ENCODE measurements around the gene IFT27.

IFT27 gene

DNA sequence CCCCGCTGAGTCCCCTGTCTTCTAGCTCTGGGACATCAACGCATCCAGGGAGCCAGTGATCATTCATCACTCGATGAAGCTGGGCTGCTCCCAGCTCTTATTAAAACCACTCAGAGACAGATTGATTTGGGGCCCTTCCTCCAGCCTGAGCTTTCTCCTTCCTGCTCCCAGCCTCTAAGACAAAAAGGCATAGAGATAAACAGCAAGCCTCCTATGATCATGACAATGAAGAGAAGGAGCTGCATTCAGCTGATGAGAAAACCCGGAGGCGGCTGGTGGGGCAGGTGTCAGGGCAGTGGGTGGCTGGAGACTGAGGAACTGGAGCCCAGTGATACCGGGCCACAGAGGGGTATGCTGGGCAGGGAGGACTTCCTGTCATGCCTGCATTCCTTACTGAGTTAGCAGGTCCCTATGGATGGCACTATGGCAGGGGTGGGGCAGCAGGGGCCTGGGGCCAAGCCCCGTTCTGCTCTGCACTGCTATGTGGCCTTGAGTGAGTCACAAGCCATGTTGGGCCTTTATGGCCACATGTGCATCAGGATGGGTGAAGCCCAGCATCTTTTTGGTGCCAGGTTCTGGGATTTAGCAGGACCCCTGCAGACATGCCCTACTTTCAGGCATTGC is 20.7 kb upstream of the IFT27 start:
- no peak for DNase-seq

- DNase-seq, result no peak
These were observed 19.7 kb upstream of the IFT27 start for GRCh38 chr22:36795633-36796032.

DNA sequence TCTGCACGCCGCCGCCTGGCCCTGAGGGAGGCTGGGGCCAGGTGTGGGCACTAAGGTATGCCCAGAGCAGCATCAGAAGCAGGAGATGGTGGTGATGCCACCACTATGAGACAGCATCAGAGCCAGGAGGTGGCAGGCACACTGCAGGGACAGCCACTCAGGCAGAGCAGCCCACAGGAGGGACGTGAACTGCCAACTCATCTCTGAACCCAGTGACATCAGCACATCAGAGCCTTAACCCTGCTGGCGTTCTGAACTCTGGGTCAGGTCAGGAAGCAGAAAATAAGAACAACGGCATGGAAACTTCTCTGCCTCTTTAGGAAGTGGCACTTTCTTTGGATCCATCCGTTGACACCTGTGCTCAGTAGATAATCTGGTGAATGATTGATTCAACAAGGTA is 14.7 kb upstream of the IFT27 start:
- DNase-seq, result no peak

DNA sequence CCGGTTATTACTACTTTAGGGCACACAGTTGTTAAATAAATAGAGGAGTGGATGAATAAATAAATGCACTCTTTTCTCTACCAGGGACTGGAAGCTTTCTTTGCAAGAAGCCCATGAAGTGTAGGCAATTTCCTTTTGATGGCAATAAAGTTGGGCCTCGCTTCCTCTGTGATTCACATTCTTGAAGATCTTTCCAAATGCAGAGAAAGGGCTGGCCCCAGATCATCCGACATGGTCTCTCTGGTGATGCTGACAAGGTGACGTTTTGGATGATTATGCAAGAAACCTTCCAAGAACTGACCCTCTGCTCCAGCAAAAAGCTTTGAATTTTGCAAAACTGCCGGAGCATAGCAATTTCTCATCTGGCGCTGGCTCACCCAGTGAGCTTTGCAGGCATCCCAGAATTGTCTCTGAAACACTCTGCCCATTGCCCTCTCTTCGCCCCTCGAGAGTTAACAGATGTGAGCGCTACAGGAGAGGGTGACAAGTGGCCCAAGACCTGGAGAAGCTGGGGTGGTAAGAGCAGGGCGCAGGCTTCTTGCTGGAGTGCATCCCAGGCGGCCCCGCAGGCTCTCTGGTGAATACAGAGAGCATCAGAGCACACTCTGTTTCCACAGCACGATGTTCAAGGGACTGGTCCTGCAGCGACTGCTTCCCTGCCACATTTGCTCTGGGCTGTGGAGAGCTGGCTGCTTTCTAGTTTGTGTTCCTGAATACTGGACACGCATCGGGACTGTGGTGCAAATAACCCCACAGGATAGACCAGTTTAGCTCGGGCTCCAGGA is 11.5 kb upstream of the IFT27 start:
- DNase-seq, result no peak

- no peak for DNase-seq
These were observed 7.8 kb upstream of the IFT27 start for GRCh38 chr22:36783743-36784142.

DNA sequence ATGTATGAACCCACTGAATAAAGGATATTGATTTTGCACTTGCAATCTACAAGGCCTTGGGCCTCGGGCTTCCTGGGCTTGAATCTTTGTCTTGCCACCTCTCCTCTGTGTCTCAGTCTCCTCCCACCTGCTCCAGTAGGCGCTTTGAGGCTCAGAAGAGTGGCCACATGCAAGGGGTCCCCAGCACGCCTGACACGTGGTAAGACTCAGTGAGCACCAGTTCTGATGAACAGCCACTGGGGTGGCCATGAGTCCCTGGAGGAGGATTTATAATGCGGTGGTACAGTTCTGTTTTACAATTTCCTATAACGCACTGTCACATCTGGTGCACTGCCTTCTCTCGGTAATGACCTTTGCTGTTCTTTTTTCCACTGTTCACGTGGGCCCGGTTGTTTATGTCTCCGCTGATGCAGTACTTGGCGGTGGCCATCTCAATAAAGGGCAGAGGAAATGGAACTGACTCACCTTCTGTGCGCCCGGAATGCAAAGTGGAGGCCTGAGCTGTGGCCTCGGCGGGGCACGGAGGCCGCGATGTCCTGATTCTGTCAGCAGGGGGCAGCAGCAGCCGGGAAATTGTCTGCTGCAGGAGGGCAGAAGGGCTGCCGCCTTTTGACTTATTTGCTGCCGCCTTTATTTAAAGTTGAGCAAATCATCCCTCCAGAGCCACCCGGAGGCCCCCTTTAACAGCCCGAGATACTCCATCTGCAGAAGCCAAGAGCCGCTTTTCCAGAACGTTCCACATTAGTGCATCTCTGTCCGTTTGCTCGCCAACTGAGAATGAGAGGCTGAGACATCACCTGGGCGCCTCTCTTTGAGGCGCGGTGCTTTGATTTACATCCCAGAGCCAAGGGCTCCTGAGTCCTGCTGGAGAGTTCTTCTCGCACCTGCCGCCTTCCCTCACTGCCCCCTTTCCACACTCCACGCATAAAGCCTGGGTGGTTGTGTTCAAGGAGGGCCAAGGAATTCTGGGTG is 6.0 kb upstream of the IFT27 start:
- DNase-seq, result no peak

- no peak for DNase-seq
These were observed 2.1 kb upstream of the IFT27 start for GRCh38 chr22:36778020-36778419.

- no peak for DNase-seq
These were observed 803 bp upstream of the IFT27 start for GRCh38 chr22:36776722-36777121.

DNA sequence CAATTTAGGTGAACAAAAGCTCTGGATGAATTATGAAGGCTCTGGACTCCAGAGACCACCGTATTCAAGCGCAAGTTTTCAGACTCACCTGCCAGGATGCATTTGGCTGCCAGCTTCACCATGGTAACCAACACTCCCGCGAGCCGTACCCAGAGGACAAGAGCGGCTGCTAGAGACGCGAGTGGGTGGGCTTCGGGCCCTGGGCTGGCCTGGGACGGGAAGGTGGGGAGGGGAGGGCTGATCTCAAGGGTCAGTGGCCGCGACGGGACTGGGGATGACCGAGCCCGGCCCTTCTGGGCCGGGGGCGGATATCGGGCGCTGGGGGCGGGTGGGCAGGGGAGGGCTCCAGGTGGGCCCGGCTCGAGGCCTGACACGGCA is 344 bp downstream of the IFT27 start:
- DNase-seq, result no peak

DNA sequence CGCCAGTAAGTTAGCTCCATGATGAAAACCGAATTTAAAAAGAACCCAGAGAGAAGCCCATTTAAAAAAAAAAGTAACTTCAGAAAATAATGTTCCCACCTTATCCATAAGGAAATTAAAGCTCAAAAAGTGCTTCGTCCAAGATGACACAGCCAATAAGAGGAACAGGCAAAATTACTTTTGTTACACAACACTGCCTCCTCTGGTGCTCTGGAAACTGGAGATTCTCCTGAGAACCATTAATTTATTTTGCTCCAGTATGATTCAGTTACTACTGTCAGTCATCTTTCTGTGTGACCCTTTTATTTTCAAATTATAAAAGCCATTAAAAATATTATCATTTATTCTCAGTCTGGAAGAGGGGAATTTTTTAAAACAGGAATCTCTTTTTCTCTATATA is 2.0 kb downstream of the IFT27 start:
- DNase-seq, result no peak

- no peak for DNase-seq
These were observed 3.5 kb downstream of the IFT27 start for GRCh38 chr22:36772451-36772850.

DNA sequence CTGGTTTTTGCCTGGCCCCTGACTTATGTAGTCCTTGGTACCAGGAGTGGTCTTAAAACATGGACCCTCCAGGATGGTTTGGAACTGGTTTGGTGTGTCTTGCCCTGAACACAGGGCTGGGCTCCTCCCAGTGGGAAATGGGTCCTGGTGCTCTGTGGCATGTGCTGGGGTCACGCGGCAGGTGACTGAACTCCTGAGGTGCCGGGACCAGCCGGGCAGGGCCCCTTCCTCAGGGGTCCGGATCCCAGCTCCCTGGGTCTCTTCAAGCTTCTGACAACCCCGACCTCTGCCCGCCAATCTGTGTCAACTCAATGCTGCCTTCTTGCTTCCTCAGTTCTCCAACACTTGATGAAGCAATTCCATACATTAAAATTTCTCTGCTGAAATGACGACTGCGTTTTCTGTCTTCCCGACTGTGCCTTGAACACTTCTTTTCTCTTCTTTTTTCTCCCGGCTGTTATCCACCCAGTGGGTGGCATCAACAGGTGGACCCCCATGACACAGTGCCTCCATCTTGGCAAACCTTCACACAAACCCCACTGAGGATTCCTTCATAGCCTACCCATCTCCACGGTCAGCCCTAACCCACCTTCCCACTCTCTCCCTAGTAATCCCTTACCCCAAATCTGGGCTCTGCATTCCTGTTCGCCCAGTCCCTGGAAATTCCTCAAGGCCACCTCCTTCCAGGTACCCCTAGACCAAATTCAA is 4.4 kb downstream of the IFT27 start:
- no peak for DNase-seq

DNA sequence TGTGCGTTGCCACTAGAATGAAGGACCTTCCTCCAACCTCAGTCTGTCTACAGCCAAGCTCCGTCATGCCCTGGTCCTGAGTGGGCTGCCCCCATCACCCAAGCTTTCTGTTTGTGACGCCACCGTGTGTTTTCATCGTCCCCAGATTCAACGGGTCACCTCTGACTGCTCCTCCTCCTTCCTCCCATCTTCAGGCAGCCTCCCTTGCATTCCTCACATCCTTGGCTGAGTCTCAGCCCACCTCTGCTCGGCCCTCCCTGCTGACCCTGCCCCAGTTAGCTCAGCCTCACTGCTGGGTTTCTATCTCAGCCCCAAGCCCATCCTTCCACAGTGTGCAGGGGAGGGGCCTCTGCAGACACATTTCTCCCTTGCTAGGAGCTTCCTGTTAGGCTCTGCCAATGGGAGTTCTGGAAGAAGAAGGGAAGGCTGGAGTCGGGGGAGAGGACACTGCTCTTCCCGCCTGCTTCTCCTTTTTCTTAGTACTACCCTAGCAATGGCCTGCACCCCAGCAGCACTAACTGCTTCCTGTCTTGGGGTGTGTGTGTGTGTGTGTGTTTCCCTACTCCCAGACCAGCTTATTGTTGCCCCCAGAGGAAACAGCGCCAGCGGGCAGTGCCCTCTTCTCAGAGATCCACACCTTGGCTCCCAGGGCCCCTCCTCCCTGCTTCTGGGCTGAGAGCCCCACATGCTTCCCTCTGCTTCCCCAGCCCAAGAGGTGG is 5.2 kb downstream of the IFT27 start:
- DNase-seq, result no peak

GRCh38 chr22:36769541-36770512 is 6.1 kb downstream of the IFT27 start:
- DNase-seq, result no peak

GRCh38 chr22:36768616-36769015 is 7.3 kb downstream of the IFT27 start:
- DNase-seq, result no peak

GRCh38 chr22:36768141-36768540 is 7.8 kb downstream of the IFT27 start:
- DNase-seq, result no peak

DNA sequence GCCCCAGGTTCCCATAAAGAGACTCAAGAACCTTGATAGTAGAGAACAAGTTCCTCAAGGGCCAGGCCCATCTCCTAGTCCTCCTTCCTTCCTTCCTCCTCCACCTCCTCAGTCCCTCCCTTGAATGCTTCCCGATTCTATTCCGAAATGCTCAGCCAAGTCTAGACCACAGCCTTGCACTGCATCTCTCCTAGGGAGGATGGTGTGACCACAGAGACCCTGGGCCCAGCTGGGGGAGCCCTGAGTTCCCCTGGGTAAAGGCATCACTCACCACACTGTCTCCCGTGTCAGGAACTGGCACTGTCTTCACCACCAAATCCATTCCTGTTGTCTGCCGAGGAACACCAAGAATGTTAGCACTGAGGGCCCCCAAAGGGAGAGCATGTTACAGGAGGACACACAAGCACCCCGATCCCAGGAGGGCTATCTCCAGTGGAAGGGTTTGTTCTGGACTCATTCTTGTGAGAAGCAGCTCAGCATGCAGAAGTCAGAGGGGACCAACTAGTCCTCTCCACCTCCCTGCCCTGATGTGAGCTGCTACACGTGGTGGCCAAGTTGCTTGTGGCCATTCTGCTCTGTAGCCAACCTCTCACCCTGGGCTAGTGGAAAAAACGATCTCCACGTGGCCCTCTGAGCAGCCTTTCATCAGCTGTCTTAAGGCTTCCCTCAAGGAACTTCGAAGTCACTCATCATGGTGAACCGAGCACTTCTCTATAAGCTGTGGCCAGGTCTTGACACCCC is 8.7 kb downstream of the IFT27 start:
- no peak for DNase-seq

- DNase-seq, result no peak
These were observed 9.9 kb downstream of the IFT27 start for GRCh38 chr22:36765943-36766450.

GRCh38 chr22:36765131-36765942 is 10.6 kb downstream of the IFT27 start:
- DNase-seq, result no peak
